ENCODE results near the gene RALGPS1.

RALGPS1 gene

DNA sequence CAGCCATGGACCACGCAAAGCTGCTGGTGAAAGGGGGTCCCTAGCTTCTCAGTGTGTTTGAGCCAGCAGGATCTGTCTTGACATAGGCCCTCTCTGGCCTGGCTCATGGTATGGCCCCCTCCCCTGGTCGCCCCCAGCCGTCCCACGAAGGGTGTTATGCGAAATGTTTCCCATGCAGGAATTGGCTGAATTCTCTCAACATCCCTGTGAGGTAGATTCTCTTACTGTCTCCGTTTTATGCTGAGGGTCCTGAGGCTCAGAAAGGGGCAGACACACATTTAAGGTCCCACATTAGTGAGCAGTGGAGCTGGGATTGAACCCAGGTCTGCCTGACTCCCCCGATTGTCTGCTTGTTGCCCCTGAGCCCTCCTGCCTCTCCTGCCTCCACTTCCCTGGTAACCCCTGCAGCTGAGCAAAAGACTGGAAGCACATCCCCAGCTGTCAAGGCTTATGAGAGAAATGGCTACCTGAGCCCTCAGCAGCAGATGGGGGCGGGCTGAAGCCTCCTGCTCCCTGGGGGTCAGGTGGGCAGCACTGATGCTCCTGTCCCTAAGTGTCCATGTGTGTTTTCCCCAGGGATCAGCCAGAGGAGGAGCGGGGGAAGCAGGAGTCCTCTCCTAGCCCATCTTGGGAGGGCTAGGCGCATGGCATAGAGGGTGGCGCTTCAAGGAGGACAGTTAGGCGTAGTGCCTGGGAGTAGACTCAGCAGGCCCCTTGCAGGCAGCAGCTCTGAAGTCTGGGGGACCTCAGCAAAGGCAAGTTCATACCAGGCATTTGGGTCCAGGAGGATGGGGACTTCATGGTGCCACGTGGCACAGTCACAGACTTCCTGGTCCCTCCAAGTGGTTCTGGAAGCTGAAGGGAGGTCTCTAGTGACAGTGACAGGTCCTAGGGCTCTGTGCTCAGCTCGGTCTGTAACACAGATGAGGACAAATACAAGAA is 301.0 kb downstream of the RALGPS1 start:
- DNase-seq (ENCODE audit: extremely low read depth, low read depth): no peak
- TF ChIP-seq CTCF (IDR thresholded peaks at IDR 0.05; ENCODE audit: low read depth, low read length, missing control alignments): no peak
- H3K4me3 ChIP-seq (replicated peaks; ENCODE audit: low read depth, low read length): no peak overlapping the region

DNA sequence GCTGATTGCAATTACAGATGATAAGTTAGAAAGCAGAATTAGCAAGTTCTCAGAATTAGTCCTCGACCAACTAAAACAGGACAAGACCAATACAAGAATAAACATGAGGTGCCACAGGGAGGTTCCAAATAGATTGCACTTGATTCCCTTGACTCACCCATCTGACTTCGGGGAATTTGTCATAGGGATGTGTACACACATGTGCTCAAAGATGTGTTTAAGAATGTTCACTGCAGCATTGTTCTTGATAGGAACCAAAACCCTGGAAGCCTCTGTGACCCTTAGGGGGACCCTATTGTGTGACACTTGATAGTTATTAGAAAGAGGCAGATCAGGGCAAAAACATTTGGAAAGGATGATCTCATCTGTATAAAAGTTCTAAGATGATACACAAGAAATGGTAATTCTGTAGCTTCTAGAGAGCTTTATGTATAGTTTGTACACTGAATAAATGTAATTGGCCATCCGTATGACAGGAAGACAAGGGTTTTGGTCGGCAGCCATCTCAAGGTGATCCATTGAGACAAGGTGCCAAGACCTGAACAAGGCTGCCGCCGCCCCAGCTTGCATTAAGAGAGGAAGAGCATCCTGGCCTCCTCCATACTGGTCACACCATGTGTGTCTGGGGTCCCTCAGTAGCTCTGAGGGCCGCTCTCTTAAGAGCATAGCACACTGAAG is 301.8 kb downstream of the RALGPS1 start:
- H3K4me3 ChIP-seq (replicated peaks; ENCODE audit: low read depth, low read length): no peak overlapping the region
- TF ChIP-seq CTCF (IDR thresholded peaks at IDR 0.05; ENCODE audit: low read depth, low read length, missing control alignments): no peak
- DNase-seq (ENCODE audit: extremely low read depth, low read depth): no peak

- no peak overlapping the region for H3K4me3 ChIP-seq (replicated peaks; ENCODE audit: low read depth, low read length)
- no peak for DNase-seq (ENCODE audit: extremely low read depth, low read depth)
- TF ChIP-seq CTCF (IDR thresholded peaks at IDR 0.05; ENCODE audit: low read depth, low read length, missing control alignments): no peak
These were observed 302.3 kb downstream of the RALGPS1 start for GRCh38 chr9:127216888-127217217.

DNA sequence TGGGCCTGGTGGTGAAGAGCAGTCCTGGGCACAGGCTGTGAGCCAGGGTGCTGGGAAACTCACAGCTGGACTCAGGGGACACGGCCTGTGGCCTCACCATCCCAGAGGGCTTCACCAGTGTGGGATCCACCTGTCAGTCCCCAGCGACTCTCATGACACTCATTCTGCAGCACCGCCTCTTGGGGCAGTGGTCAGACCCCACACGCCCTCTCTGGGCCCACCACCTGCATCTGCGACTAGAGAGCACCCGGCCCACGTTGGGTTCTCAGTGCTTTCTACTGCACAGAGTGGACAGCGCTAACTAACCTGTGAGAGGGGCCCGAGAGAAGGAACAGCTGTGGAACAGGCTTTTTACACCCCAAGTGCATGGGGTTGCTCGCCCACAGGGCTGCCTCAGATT is 304.2 kb downstream of the RALGPS1 start:
- TF ChIP-seq CTCF (IDR thresholded peaks at IDR 0.05; ENCODE audit: low read depth, low read length, missing control alignments): no peak
- no peak overlapping the region for H3K4me3 ChIP-seq (replicated peaks; ENCODE audit: low read depth, low read length)
- no peak for DNase-seq (ENCODE audit: extremely low read depth, low read depth)

DNA sequence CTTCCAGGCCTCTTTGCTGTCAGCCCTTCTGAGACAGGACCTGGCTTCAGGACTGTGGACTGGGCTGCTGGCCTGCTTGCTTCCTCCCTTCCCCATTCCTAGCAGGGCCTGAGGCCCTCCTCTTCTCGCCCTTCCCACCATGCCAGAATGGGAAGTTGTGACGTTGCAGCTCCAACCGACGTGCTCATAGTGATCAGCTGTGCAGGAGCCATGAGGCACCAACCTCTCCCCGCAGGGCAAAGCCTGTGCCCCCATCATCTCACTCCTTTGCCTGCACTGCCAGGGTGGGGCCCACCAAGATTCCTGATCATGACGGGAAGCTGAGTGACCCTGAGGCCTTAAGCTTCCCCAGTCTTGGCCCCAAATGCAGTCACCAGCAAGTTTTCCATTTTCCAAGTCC is 304.9 kb downstream of the RALGPS1 start:
- no peak overlapping the region for H3K4me3 ChIP-seq (replicated peaks; ENCODE audit: low read depth, low read length)
- TF ChIP-seq CTCF (IDR thresholded peaks at IDR 0.05; ENCODE audit: low read depth, low read length, missing control alignments): no peak
- DNase-seq (ENCODE audit: extremely low read depth, low read depth): no peak

DNA sequence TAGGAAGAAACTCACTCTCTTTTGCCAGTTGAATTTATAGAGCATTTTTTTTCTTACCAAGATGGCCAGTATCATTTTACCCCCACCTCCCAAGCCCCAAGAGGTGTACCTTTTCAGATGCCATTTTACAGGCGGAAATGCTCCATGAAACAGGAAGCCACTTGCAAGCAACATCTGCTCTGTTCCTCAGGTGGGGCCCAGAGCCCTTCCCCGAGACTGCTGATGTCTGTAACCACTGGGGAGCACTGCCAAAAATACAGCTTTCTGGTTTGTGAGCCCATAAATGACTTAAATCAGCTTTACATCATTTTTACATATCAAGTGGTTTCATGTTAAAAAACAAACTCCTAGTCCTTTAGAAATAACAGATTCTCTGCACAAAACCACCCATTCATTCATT is 307.1 kb downstream of the RALGPS1 start:
- TF ChIP-seq CTCF (IDR thresholded peaks at IDR 0.05; ENCODE audit: low read depth, low read length, missing control alignments): no peak
- no peak overlapping the region for H3K4me3 ChIP-seq (replicated peaks; ENCODE audit: low read depth, low read length)
- no peak for DNase-seq (ENCODE audit: extremely low read depth, low read depth)
